Memory B cell (primary cell): ENCODE results near the gene BCKDK.

Experiments used
- ATAC-seq: fragments of 150-1000 bp; cut with Tn5 transposase; 2 replicates; pipeline ENCODE4 v1.10.0; 2021; ENCODE audit warnings: low read depth, mild to moderate bottlenecking, moderate library complexity
- DNase-seq, 2 donors: peaks; one replicate each; pipeline ENCODE4 v3.0.0; 2022; ENCODE audit warnings: low spot score in 2 of 2
- H3K27ac Mint-ChIP-seq: one replicate; pipeline ENCODE4 v1.8.0; 2022; ENCODE audit warnings: mild to moderate bottlenecking, moderate library complexity, mixed read lengths
- H3K27me3 Mint-ChIP-seq: one replicate; pipeline ENCODE4 v1.8.0; 2022; ENCODE audit warnings: mixed read lengths
- H3K36me3 Mint-ChIP-seq: one replicate; pipeline ENCODE4 v1.8.0; 2022; ENCODE audit warnings: mild to moderate bottlenecking, mixed read lengths
- H3K4me1 Mint-ChIP-seq: one replicate; pipeline ENCODE4 v1.8.0; 2022; ENCODE audit warnings: mixed read lengths
- H3K4me3 Mint-ChIP-seq: one replicate; pipeline ENCODE4 v1.8.0; 2022; ENCODE audit warnings: mild to moderate bottlenecking, moderate library complexity, mixed read lengths
- H3K9me3 Mint-ChIP-seq: one replicate; pipeline ENCODE4 v1.8.0; 2022; ENCODE audit warnings: mixed read lengths

Gene BCKDK

DNA sequence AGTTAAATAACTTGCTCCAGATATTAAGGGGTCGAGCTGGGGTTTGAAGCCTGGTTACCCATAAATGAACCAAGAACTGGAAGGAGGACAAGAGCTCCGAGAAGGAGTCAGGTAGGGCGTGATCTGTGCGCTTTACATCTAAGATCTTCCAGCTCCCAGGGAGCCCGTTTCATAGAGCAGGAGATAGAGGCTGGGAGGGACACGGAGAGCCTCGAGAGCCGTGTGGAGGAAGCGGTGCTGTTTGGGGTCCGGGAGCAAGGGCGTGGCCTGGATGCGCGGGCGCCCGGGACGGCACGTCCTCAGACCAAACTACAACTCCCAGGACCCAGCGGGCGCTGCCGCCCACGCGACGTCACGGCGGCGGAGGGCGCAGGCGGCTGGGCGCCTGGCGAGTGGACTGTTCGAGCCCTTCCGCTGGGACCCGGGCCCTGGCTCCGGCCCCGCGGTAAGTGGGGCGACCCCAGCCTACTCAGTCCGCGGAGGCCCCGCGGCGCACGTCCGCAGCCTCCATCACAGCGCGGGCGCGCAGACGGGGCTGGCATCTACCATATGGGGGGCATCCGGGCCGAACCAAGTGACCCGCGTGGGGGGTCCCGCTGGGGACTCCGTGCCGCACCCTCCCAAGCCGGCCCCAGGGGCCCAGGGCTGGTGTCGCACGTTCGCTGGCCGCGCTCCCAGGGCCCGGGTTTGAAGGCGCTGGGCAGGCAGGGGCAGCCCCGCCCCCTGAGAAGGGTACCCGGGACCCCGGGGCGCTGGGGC, at the start of gene BCKDK:
BCKDK (plus strand) TSS at position 352 of the 759 bp plus-strand sequence. CDS start 838 bp downstream, outside the sequence.
- Mint-ChIP-seq H3K4me1 (peaks cover 18% of the 10 kb centered on the region), H3K27ac (peak within 1 kb of the TSS; percentile 73), H3K36me3 (peaks cover 4% of the 10 kb centered on the region), H3K27me3 (no peaks in the 10 kb centered on the region), H3K9me3 (no peaks in the 10 kb centered on the region), H3K4me3 (peak within 1 kb of the TSS; percentile 89)
- ATAC-seq (peak; percentile 82), DNase-seq (peak; percentile 38 to 56)

DNA sequence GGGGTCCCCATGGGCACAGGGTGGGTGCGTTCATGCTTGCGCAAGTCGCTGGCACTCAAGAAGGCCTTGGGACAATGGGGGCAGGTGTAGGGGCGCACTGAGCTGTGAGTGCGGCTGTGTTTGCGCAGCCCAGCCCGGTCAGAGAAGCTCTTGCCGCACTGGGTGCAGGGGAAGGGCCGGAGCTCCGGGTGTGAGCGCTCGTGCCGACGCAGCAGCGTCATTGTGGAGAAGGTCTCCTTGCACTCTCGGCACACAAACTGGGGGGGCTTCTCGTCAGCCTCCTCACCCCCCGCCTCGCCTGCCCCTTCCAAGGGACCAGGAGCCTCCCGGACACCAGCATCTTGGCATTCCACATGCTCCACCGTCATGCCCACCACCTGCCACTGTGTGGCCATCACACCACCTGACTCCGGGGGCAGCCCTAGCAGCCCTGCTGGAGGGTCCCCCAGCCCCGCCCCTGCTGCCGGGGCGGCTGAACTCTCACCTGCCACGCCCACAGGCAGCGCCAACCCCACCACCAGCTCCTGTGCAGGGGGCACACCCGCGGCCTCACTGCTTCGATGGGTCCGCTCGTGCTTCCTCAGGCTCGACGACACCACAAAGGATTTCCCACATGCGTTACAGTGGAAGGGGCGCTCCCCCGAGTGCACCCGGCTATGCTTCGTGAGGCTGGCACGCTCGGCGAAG, 46.9 kb upstream of the BCKDK start:
- Mint-ChIP-seq H3K36me3 (peaks cover 15% of the 10 kb centered on the region), H3K4me1 (no peaks in the 10 kb centered on the region), H3K27ac (no peak overlapping the region), H3K4me3 (no peak overlapping the region), H3K27me3 (no peaks in the 10 kb centered on the region), H3K9me3 (no peaks in the 10 kb centered on the region)
- ATAC-seq (no peak), DNase-seq (no peak)

DNA sequence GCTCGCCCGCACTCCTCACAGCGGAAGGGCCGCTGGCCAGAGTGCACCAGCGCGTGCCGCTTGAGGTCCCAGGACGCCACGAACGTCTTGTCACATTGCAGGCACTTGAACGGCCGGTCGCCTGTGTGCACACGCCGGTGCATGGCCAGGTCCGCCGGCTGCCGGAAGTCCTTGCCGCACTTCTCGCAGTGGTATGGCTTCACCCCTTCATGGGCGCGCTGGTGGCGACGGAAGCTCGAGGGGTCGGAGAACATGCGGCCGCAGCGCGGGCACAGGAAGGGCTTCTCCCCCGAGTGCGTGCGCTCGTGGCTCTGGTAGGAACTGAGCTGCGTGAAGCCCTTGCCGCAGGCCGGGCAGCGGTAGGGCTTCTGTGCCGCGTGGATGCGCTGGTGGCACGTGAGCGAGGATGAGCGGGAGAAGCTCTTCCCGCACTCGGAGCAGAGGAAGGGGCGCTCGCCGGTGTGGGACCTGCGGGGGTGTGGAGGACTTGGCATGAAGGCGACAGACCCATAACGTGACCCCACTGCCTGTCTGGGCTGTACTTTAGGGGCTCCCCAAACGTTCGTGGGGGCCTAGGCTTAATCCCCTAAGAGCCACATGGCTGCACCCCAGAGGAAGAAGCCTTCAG, 46.3 kb upstream of the BCKDK start:
- Mint-ChIP-seq H3K4me1 (no peaks in the 10 kb centered on the region), H3K36me3 (peaks cover 15% of the 10 kb centered on the region), H3K27ac (no peak overlapping the region), H3K27me3 (no peaks in the 10 kb centered on the region), H3K4me3 (no peak overlapping the region), H3K9me3 (no peaks in the 10 kb centered on the region)
- ATAC-seq, result no peak
- no peak for DNase-seq

DNA sequence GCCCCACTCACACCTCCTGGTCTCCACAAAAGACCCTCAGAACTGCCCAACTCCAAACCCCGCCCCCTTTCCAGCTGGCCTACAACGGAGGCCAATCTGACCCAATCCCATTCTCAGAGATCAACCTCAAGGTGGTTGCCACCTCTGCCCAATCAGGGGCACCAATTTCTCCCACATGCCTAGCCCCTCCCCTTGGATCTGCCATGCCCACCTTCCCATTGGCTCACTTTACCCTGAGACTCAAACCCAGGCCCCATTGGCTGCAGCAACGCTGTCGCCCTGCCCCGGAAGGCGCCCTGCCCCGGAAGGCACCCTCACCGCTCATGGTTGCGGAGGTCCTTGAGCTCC, 44.7 kb upstream of the BCKDK start:
- no peaks in the 10 kb centered on the region for H3K27me3 Mint-ChIP-seq
- no peak overlapping the region for H3K4me3 Mint-ChIP-seq
- H3K27ac Mint-ChIP-seq, result no peak overlapping the region
- H3K36me3 Mint-ChIP-seq, result peaks cover 13% of the 10 kb centered on the region
- peaks cover 3% of the 10 kb centered on the region for H3K4me1 Mint-ChIP-seq
- DNase-seq (no peak), ATAC-seq (no peak)
- H3K9me3 Mint-ChIP-seq, result no peaks in the 10 kb centered on the region

DNA sequence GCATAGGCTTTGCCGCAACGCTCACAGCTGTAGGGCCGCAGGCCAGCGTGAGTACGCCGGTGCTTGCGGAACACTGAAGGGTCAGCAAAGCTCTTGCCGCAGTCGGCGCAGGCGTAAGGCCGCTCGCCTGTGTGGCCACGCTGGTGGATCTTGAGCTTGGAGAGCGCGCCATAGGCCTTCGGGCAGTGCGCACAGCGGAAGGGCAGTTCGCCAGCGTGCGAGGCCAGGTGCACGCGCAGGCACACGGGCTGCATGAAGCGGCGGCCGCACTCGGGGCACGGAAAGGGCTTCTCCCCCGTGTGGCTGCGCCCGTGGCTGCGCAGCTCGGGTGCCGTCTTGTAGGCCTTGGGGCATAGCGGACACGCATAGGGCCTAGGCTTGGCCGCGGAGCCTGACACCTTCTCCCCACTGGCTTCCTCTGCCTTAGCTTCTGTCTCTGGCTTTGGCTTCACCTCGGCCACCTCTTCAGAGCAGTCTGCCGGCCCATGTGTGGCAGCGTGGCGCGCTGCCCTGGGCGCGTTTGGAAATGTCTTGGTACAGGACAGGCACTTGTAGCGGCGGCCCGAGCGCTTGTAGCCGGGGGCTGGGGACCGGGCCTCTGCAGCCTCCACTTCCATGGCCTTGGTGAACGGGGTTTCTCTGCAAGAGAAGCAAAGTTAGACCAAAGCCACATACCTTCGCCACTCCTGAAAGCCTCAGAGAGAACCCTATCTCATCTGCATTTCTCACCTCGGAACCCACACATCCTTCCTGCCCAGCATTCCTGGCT, 44.2 kb upstream of the BCKDK start:
- peaks cover 13% of the 10 kb centered on the region for H3K36me3 Mint-ChIP-seq
- DNase-seq (no peak), ATAC-seq (no peak)
- no peaks in the 10 kb centered on the region for H3K9me3 Mint-ChIP-seq
- peaks cover 5% of the 10 kb centered on the region for H3K4me1 Mint-ChIP-seq
- H3K27ac Mint-ChIP-seq, result no peak overlapping the region
- no peaks in the 10 kb centered on the region for H3K27me3 Mint-ChIP-seq
- H3K4me3 Mint-ChIP-seq, result no peak overlapping the region

- peaks cover 10% of the 10 kb centered on the region for H3K4me1 Mint-ChIP-seq
- no peaks in the 10 kb centered on the region for H3K9me3 Mint-ChIP-seq
- peaks cover 15% of the 10 kb centered on the region for H3K36me3 Mint-ChIP-seq
- no peaks in the 10 kb centered on the region for H3K27me3 Mint-ChIP-seq
- DNase-seq (no peak), ATAC-seq (no peak)
- H3K27ac Mint-ChIP-seq, result peak overlapping the region; percentile 55
- no peak overlapping the region for H3K4me3 Mint-ChIP-seq
Measured at GRCh38 chr16:31064882-31065461, 43.2 kb upstream of the BCKDK start.

- H3K4me1 Mint-ChIP-seq, result peaks cover 18% of the 10 kb centered on the region
- H3K4me3 Mint-ChIP-seq, result no peak overlapping the region
- H3K27me3 Mint-ChIP-seq, result no peaks in the 10 kb centered on the region
- no peak for ATAC-seq
- H3K27ac Mint-ChIP-seq, result no peak overlapping the region
- H3K9me3 Mint-ChIP-seq, result no peaks in the 10 kb centered on the region
- H3K36me3 Mint-ChIP-seq, result peaks cover 12% of the 10 kb centered on the region
- DNase-seq, result no peak
Measured at GRCh38 chr16:31067342-31067741, 40.8 kb upstream of the BCKDK start.

- Mint-ChIP-seq H3K9me3 (no peaks in the 10 kb centered on the region), H3K27ac (no peak overlapping the region), H3K36me3 (peaks cover 2% of the 10 kb centered on the region), H3K27me3 (no peaks in the 10 kb centered on the region), H3K4me1 (peaks cover 35% of the 10 kb centered on the region), H3K4me3 (peak overlapping the region; percentile 39)
- no peak for ATAC-seq
- DNase-seq, result no peak
Measured at GRCh38 chr16:31071861-31072260, 36.3 kb upstream of the BCKDK start.

DNA sequence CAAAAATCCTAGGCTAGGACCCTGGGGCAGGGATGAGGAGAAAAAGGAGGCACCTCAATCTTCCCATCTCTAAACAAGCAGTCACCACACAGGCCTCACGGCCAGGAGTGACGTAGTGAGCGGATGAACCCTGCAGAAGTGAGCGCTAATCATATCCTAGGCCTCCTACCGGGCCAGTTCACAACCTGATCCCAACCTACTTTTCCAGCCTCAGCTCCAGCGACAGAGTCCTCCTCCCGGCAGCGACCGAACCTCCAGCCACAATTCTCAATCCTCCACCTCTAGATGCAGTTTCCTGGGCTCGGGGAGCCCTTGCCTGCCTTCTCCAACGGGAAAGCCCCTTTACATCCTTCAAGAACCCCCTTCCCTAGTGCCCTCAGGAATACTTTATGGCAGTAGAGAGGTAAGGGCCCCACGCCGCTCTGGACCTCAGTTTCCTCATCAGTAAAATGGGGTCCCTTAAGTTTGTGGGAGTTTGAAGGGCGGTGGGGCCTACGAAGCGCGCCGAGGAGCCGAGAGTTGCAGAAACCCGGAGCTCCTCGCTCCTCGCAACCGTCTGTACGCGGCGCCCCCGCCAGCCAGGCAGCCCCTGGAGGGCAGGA, 35.5 kb upstream of the BCKDK start:
- no peak for ATAC-seq
- Mint-ChIP-seq H3K27ac (peak overlapping the region; percentile 66), H3K4me3 (peak overlapping the region; percentile 95), H3K9me3 (no peaks in the 10 kb centered on the region), H3K36me3 (peaks cover 2% of the 10 kb centered on the region), H3K4me1 (peaks cover 35% of the 10 kb centered on the region), H3K27me3 (no peaks in the 10 kb centered on the region)
- no peak for DNase-seq

DNA sequence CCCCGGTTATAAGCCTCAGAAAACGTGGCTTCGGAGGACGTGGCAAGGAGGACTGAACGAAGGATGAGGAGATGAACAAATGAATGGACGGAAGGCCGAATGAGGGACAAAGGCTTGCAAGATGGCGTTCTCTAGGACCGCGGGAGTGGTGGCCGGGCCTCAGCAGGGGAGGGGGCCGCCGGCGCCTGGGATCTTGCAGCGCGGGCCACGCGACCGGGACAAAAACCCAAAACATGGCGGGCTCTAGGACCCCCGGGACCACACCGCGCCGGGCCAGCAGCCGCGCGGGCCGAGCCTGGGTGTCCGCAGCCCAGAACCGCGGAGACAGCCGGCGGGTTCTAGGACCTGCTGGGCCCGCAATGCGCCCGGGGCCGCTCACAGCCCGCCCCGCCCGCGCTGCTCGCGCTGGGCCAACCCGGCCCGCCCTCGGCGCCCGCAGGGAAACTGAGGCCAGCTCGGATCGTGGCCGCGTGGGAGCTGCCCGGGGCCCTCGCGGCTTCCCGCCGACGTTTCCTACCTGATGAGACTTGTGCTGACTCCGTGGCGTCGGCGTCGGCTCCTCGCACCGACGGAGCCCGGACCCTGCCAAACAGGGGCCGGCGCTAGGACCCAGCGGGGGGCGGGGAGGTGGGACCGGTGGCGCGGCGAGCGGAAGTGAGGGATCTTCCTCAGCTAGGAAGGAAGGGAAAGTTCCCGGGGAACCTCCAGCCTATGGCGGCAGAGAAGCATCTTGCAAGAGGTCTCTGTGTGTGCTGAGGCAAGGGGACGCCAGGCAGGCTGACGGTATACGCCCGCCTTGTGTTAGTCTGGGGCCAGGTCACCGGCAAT, 34.8 kb upstream of the BCKDK start:
- DNase-seq, result peak; percentile 69 to 82
- Mint-ChIP-seq H3K27me3 (no peaks in the 10 kb centered on the region), H3K4me3 (peak overlapping the region; percentile 95), H3K9me3 (no peaks in the 10 kb centered on the region), H3K27ac (peak overlapping the region; percentile 95), H3K4me1 (peaks cover 32% of the 10 kb centered on the region), H3K36me3 (peaks cover 9% of the 10 kb centered on the region)
- ATAC-seq, result peak; percentile 55

DNA sequence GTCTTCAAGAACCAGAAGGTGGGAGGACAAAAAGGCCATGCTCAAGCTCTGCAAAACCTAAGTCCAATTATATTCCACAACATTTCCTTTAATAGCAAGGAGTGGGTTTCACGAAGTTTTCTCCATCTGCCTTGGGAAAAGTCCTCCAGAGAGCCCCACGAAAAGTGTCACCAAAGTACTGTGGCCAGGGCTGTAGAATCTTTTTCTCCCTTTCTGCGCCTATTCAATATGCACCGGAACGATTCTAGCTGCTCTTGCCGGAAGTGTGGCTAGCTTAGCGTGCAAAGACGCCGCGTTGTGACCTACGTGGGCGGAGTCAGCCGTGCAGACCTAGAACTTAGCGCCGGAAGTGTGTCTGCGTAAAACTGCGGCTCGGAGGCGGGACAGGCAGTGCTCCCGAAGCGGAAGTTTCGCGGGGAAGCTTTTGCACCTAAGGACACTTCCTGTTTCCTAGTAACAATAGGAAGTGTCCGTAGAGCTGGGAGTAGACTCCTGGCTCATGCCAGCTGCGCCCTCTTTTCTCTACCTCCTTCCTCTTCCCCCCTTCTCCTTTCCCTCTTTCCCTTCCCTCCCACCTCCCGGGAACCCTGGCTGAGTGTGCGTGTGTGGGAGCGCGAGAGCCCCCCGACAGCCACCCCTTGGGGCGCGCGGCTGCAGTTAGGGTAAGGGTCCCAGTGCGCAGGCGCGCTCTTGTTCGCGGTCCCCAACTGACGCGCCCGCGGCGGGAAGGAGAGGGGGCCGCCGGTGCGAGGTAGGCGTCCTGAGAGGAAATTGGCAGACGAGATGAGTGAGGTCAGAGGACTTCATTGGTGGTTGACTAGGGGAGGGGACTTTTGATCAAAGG, 34.0 kb upstream of the BCKDK start, which contains the start of the genes ZNF646 and ZNF668:
ZNF646 (plus strand) TSS at position 453 of the 844 bp plus-strand sequence. CDS start 1,903 bp downstream, outside the sequence.
ZNF668 (minus strand) TSS at position 271 of the 844 bp plus-strand sequence. CDS start 9,781 bp downstream, outside the sequence.
- peak within 1 kb of the TSS; percentile 95 for H3K27ac Mint-ChIP-seq
- no peaks in the 10 kb centered on the region for H3K27me3 Mint-ChIP-seq
- ATAC-seq (peak; percentile 86), DNase-seq (peak; percentile 86 to 94)
- peaks cover 29% of the 10 kb centered on the region for H3K4me1 Mint-ChIP-seq
- H3K4me3 Mint-ChIP-seq, result peak within 1 kb of the TSS; percentile 95
- H3K36me3 Mint-ChIP-seq, result peaks cover 14% of the 10 kb centered on the region
- no peaks in the 10 kb centered on the region for H3K9me3 Mint-ChIP-seq

DNA sequence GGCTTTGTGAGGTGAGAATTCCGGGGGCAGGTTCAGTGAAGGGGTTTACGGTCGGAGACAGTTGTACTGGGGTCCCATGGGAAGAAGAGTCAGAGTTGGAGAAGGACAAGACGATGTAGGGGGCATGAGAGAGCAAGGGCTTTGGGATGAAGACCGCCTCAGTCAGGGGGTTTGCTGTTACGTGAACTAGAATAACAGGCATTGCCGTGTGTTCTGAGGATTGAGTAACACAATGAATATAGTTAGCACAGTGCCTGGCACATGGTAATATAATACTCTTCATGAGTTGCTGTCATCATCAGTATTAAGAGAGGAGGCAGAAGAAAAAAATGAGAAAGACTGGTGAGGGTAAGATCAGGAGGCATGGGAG, 33.4 kb upstream of the BCKDK start:
- DNase-seq (no peak), ATAC-seq (no peak)
- Mint-ChIP-seq H3K27ac (peak overlapping the region; percentile 95), H3K9me3 (no peaks in the 10 kb centered on the region), H3K36me3 (peaks cover 13% of the 10 kb centered on the region), H3K27me3 (no peaks in the 10 kb centered on the region), H3K4me3 (peak overlapping the region; percentile 93), H3K4me1 (peaks cover 28% of the 10 kb centered on the region)
